Suppressor macrophage treated with lipopolysaccharide for 1 hour (primary cell): Measurements from ENCODE around the gene LRMDA.
A peak's percentile ranks its signal among the peaks of the same experiment; 100 is the strongest.

Experiments
- DNase-seq, 3 donors: peaks; one replicate each; pipeline ENCODE4 v3.0.0-alpha.2; 2020 to 2022

LRMDA gene

DNA sequence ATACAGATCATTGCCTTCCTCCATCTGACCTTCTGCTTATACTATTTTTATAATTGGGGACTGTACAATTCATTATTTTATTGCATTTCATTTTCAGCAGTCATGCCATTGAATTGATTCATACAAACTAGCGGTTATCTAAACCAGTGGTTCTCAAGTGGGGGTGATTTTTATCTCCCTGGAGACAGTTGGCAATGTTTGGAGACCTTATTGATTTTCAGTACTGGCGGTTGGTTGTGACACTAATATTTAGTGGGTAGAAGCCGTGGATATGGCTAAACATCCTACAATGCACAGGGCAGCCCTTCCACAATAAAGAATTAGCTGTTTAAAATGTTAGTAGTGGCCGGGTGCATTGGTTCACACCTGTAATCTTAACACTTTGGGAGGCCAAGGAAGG, 765.9 kb downstream of the LRMDA start:
- no peak for DNase-seq

DNA sequence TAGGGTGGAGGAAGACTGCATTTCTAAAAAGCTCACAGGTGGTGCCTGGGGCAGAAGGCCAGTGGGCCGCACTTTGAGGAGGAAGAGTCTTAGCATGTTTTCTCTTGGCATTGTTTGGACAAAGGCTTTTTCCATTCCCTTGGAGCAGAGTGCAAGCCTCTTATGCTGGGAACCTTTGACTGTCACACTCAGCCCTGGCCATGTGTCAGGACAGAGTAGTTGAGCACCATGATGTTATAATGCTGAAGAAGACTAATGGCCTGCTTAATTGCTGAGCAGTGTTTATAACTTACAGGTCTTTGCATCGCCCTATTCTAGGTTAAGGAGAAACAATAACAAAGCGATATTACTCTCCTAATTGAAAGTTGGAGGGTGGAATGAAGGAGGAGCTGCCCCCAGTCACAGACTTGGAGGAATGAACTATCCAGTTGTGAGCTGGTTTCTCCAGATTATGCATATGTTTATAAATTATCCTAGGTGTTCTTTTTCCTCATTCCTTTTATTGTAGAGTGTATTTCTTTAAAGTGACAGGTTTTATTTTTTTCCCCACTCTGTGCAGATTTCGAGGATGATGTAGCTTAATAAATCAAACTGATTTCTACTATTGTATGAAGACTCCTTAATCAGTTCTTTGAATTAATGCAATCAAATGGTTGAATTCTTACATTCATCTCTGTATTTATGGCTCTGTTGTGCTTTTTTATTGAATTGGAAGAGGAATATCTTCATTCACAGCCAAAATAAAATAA, 767.0 kb downstream of the LRMDA start:
- DNase-seq, result no peak

DNA sequence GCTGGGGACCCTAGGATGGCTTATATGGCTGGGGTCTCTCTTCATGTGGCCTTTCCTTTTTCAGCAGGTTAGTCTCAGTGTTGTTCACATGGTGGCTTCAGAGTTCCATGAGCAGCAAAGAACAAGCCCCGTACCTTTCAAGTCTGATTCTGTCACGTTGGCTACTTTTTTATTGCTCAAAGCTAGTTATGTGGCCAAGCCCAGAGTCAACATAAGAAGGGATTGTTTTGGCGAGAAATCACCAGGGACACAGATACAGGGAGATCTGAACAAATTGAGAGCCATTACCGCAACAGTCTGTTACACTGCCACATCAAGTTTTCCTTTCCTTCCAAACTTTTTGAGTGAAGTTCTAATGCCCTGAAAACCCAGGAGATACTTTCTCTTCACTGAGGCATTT, 770.5 kb downstream of the LRMDA start:
- no peak for DNase-seq

DNA sequence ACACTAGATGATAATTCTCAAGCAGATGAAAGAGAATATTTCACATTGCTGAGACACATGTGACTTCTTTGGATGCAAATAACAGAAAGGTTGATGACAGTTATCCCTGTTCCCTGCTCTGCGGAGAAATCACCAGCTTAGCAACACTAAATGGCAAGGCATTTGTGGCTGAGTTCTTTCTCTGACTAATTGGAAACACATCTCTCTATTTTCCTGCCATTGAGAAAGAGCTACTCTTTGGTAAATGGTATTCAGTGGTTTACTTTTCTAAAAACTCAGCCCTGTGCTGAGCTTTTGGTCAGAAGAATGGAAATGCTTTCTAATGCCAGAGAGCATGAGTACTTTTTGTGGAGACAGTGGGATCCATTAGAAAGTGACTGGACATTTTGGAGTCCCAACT, 771.4 kb downstream of the LRMDA start:
- DNase-seq, result no peak

DNA sequence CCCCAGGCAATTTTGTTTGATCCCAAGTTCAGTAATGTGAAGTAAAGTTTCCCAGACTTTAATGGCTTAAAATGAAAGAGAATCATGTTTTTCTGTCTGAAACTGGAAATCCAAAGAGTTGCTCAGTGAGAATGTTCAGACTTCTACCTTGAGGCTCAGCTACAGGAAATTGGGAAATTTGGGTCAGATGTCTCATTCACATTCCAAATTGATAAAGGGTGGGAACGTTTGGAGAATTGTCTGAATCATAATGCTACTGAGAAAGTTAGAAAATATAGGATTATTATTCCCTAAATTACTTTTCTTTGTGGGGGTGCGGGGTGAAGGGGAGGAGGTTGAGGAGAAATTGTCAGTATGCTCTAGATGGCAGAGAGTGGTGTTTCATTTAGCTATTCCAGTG, 773.9 kb downstream of the LRMDA start:
- no peak for DNase-seq

DNA sequence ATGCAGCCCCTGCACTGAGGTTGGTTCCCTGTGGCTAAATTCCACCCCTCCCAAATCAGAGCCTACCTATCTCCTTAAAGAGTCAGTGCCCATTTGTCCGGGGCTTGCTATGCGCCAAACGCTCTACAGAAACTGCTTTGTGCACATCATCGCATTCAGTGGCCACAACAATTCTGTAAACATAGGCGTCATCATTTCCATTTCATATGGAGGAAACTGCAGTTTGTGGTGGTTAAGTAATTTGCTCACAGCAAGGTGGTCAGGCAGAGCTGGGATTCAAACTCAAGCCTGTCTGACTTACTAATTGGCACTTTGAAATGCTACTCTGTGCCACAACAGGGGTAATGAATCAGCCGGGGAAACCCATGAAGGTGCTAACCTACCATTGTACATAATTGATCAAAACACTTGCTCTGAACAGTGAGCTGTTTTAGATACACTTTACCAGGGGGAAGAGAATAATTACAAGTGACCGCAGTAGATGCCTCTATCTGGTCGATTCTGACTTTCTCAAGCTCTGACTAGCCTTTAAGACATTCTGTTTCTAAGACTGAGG, 775.5 kb downstream of the LRMDA start:
- DNase-seq, result no peak

DNA sequence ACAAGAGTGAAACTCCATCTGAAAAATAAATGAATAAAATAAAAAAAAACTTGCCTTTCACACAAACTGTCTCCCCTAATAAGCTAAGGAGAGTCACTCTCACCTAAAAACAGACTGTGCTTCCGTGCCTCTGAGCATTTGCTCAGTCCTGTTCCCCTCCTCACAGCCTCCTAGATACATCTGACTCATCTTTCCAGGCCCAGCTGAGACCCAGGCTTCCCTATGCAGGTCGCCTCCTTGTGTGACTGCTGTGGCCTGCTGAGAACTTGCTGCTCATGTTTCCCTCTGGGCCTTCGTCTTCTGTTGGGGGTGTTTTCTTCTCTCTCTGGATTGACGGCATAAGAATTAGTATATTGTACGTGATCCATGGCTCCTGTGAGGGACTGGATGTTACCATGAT, 777.7 kb downstream of the LRMDA start:
- peak in 1 of 3 donors; percentile 16 for DNase-seq

DNA sequence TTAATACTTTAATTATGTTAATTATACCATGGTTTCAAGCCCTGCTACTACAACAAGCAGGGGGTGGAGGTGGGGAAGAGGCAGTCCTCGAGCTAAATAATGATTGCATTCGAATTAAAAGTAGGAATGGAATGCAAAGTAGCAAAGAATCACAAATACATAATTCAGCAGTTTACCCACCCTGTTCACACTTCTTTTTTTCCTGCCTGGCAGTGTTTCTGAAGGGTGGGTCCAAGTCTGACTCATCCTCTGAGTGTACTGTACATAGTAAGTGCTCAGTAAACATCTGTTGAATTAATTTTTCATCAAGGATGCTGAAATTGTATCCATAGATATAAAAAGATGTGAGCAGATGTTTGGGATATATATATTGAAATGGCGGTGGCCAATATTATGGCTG, 778.8 kb downstream of the LRMDA start:
- peak in 1 of 3 donors; percentile 20 for DNase-seq

DNA sequence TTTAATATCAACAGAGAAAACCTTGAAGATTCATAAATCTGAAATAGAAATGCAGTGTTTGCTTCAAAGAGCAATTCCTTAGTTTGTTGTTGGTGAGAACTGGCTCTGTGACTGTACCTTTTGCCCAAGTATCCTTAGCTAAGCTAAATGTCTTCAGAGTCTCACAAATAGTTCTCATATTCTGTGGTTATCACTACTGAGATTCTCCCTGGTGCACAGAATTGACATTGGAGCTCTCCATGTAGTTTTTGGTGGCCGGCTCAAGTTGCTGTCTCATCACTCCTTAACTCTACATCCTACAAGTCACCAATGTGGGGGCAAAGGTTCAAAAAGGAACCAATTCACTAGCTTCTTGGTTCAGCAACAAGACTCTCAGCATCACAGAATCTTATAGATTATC, 780.3 kb downstream of the LRMDA start:
- no peak for DNase-seq

DNA sequence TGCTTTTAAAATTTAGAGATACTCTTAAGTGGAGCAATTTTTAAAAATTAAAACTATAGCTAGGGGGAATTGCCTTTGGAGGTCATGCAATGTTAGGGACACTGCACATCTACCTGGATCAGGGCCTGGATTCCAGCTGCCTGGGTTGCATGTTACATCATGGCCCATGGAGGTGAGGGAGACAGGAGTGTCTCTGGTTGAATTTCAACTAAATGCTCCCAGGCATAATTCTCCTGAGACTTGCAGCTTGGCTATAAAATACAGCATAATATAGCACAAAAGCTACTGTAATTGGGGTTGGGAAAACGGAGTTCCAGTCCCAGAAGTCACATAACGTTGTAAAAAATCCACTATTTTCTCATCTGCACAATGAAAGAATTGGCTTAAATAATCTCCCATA, 782.5 kb downstream of the LRMDA start:
- no peak for DNase-seq

DNA sequence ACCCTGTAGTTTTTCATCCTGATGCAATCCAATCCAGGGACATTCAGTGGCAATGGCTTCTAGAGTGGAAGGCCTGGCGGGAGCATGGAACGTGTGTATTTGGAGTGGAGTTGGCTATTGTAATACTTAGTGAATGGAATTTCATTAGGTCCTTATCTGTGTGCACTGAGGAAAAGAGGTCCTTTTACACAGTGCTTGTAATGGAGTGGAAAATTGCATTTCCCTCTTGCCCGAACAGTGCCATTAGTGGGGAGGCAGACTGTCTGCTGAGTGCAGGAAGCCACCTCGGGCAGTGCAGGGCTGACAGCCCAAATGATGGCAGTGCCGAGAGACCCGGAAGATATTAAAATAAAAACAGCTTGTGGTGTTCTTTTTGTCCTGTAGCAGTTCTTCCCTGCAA, 786.6 kb downstream of the LRMDA start:
- DNase-seq, result no peak

DNA sequence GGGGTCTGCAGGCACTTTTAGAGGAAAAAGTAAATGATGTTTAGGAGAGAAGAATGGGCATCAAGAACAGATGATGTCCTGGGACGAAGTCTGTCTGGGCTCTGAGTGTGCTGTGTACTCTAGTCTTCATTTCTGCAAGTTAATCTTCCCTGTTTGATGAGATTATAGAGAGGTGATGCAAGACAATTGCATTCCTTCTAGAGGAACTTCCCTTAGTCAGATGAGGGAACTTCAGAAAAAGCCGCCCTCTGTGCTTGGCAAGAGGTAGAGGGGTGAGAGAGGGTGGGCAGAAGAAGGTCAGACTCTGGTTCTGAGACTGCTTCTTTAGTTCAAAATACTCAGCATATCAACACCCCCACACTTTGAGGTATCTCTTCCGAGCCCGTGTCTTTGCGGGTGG, 797.9 kb downstream of the LRMDA start:
- DNase-seq, result peak; percentile 38 to 52 (median 44)

DNA sequence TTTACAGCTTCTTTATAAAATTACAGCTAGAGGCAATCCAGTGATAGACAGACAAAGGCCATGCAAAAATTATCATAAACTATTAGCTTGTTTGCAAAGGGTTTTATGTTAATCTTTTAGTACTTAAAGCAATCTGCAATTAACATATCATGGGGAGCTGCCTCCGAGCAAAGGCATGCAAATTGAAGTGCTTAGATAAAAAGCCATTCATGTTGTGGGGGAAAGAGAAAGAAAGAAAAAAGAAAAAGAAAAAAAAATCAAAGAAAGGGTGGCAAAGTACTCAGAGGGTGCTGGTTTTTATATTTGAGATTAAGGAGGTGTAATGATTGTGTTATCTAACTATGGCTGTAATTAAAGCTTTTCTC, 799.5 kb downstream of the LRMDA start:
- DNase-seq, result no peak

DNA sequence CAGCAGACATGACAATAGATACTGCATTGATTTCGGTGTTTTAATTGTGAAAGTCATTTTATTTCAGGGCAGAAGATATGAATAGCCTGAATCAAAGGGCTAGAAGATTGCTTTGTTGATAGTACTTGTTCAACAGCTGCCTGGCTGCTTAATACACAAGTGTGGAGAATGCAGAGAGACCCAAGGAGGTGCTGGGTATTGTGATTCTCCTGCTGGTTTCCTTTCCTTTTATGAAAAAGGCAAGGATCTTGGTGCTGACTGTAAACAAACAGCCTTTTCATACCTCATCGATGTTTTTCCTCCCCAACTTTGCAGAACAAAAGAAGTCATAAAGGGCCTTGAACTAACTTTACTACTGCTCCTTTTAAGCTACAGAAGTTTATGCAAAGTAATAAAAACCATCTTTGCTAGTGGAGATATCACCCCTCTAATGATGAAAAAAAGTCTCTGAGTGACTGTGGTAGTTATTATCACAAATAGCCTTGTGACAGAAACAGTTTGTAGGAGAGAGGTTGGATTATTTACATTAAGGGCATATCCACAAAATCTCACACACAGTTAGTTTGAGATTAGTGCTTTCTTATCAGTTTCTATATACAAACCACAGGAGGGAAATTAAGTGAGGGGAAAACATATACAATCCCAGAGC, 800.0 kb downstream of the LRMDA start:
- no peak for DNase-seq

DNA sequence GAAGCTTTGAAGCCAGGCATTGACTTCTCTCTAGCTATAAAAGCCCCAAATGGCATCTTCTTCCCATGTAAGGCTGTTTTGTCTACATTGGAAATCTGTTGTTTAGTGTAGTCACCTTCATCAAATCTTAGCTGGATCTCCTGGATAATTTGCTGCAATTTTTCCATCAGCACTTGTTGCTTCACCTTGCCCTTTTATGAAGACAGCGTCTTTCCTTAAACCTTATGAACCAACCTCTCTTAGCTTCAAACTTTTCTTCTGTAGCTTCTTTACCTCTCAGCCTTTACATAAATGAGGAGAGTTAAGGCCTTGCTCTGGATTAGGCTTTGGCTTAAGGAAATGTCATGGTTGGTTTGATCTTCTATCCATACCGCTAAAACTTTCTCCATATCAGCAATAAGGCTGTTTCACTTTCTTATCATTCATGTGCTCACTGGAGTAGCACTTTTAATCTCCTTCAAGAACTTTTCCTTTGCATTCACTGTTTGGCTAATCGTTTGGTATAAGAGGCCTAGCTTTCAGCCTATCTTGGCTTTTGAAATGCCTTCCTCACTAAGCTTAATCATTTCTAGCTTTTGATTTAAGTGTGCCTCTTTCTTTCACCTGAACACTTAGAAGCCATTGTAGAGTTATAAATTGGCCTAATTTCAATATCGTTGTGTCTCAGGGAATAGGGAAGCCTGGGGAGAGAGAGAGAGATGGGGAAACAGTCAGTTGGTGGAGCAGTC, 803.2 kb downstream of the LRMDA start:
- DNase-seq, result no peak

DNA sequence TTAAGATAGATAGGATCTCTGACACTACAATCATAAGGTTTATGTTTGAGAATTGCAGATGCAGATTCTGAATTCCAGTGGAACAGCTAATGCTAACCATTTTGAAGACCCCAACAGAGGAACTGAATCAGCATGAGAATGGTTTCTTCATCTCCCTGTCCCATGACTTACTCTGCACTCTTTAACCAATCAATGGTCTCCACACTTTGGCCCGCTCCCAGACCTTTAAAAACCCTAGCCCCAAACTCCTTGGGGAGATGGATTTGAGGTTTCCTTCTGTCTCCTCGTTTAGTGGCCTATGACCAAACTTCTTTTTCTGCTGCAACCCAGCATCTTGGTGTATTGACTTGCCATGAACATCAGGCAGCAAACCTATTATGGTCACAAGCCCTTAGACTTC, 804.9 kb downstream of the LRMDA start:
- no peak for DNase-seq

DNA sequence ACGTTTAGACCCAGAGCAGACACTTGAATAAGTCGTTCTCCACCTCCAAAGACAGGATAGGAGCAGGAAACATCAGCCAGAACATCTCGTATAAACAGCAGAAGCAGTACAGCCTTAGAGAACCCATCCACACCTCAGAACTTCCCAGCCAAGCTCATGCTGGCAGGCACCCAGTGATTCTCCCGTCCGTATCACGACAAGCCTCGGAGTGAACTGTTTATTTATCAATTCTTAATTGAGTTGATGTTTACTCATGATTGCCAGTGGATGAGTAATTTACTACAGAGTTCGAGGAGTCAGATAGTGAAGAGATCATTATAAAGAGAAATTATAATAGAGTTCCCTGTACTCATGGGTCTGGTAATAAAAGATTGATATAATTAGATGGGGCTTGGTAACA, 811.5 kb downstream of the LRMDA start:
- DNase-seq, result no peak

DNA sequence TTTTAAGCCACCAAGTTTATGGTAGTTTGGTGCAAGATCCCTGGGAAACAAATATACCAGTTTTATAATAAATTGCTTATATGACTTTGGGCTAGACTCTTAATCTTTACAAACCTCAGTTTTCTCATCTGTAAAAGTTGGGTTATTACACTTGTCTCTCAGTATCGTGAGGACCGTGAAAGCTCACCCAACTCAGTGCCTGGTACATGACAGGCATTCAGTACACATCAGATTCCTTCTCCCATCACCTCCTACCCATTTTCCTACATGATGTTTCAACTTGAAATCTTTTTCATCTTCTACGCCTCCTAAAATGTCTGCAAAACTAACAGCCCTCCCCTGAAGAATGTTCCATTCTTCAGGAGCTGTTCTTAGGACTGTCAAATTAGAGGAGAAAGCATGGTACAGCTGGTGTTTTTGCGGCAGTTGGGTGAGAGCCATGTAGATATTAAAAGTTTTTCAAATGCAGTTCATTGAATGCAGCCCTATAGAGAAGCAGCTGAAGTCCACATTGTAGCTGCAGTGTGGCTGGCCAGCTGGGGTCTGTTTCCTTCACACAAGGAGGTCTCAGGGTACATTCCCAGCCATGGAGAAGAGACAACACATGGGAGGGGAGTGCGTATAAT, 812.8 kb downstream of the LRMDA start:
- DNase-seq, result no peak

DNA sequence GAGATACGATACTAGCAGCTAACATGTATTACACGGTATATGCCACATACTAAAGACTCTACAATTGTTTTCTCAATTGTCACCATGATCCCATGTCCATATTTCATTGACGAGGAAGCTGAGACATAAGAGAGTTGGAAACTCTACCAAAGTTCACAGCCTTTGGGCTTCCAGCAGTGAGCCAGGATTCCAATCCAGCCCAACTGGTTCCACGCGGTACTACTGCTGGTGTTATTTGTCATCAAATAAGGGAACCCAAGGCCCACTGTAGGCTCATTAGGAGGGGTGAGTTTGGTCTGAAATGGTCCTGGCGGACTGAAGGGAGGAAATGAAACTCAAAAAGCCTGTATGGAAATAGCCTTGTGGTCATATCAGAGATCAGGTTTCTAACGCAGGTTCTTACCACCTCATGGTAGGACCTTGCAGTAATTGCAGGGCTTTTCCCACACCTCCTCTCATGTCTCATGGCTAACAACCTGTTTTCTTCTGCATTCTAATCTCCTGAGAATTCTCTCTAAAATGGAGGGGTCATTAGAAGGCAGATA, 814.6 kb downstream of the LRMDA start:
- DNase-seq, result no peak

DNA sequence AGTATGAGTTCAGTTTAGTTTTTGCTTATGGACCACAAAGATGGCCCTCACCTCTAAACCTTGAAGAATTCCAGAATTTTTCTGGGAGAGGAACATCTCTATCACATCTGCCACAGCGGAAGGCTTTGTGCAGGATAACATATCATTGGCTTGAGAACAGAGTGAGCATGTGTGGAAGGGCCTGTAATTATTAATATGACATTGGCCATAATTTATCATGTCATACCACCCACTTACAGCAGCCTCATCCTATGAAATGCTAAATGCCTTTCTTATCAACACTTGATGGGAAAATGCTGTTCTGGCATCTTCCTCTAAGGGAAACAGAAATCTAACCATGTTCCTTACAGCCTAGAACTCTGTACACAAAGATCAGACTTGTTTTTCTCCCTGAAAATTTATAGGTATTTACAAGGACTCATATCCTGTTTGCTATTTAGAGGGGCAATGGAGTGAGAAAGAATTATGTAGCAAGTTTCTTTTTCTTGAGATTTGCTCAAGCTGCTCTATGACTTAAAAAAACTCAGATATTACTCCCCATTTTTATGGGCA, 817.3 kb downstream of the LRMDA start:
- DNase-seq, result no peak

DNA sequence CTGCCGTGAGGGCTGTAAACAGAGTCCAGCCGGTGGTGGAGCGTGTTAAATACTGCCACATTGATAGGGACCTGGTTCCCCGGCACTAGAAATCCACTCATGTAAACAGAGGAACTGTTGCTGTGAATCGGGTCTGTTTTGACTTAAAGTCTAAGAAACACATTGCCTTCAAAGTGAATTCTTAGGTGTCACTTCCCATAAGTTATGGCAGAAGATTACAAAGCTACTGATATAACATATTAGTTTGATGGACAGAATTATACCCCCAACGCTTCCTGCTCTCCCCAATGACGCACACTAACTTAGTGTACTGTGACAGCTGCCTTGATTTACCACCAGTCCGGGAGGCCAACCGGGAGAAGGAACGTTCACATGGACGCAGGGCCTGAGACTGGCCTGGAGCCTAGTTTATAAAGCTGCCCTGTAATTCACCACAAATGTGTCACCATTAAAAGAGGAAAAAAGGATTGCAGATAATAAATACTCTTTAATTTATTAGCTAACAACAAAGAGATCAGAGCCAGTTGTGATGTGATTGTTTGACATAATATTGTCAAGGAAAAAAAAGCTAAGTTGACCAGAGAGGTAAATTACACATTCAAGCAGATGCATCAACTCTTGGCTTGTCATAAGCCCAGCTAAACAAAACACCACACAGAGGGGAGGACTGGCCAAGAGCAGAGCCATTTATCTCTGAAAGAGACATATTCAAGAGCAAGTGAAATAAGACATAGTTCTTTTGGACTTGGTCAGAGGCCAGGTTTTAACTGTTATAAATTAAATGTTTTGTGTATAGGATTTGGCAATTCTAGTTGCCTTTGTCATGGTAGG, 820.6 kb downstream of the LRMDA start:
- no peak for DNase-seq

DNA sequence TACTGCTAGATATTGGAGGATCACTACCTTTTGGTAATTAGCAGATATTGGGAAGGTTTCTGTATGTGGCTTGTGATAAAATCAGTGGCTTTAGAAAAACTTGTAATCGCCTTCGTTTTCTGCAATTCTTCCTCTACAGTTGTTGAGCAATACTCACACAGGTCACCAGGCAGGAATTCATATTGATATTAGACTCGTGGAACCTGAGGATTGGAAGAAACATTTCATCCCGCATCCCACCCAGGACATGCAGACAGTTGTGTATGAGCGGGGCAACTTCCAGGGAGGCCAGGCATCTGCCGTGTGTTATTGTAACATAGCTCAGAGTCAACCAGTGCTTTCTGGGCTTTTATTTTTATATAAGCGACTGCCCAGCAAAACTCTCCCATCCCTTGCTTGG, 821.3 kb downstream of the LRMDA start:
- no peak for DNase-seq
